COR-L47 (cell line): ENCODE data around the gene RAB21.
"Not testable (repeated sequence)": the region's sequence is repeated elsewhere in the genome, so short reads cannot be mapped to it uniquely, and the experiment has no call there.

ENCODE experiments used
- DNase-seq: peaks from one replicate; lab custom pipeline; 2025; lab: John Stamatoyannopoulos, UW

Gene RAB21

DNA sequence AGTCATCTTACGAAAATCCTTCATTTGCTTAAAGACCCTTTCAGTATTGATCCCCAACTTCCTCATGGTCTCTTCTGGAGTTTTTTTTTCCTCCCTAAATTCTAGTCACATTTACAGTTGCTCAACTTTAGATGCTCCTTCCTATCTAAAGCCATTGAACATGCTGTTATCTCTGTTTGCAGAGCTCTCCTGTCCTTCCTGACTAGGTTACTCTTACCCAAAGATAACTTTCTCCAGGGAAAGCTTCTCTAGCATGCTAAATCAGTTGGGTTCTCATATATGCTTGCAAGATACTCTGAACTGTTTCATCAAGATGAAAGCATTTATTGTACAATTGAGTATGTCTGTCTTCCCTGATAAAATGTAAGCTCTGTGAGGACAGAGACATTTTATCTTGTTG is 1.8 kb upstream of the RAB21 start:
- no peak for DNase-seq

- DNase-seq = peak; percentile 22
These were observed 656 bp downstream of the RAB21 start for GRCh38 chr12:71755146-71755892.

GRCh38 chr12:71756054-71756690 is 1.5 kb downstream of the RAB21 start:
- no peak for DNase-seq

- no peak for DNase-seq
These were observed 5.3 kb downstream of the RAB21 start for GRCh38 chr12:71759941-71760340.

- no peak for DNase-seq
These were observed 5.8 kb downstream of the RAB21 start for GRCh38 chr12:71760471-71760870.

GRCh38 chr12:71761354-71761753 is 6.7 kb downstream of the RAB21 start:
- DNase-seq = not testable (repeated sequence)

GRCh38 chr12:71763677-71764379 is 9.2 kb downstream of the RAB21 start:
- DNase-seq = no peak

- DNase-seq = no peak
These were observed 10.1 kb downstream of the RAB21 start for GRCh38 chr12:71764587-71765321.

DNA sequence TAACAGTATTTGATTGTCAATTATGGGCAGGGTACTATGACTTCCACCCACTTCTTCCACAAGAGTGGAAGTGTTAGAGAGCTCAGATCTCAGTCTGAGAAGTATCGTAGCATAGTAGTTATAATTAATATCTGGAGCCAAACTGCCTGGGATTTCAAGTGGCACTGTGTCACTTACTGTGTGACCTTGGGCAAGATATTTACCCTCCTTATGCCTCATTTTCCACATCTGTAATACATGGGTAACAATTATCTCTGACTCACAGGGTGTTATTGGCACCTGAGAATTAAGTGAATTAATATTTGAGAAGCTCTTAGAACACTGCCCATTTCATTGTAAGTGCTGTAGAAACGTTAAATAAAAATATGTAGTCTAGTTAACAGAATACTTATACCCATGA is 11.5 kb downstream of the RAB21 start:
- no peak for DNase-seq

GRCh38 chr12:71767183-71767582 is 12.5 kb downstream of the RAB21 start:
- DNase-seq = no peak

- DNase-seq = no peak
These were observed 14.2 kb downstream of the RAB21 start for GRCh38 chr12:71768900-71769299.

DNA sequence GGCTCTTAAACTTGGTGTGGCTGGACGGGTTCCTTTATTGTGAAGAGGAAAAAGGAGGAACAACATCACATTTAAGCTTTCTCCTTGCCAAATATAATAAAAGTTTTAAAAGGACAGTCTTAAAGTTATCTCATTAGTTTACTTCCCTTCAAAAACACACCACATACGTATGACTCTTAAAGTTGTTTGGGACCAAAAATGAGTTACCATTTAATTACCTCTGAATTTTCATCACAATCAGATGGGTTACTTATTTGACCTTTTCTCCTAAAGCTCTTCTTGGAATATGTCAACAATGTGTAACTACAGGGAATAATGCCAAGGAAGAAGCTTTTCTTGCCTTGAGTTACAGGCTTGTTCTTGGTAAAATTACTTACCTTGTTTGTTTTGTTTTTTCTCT is 16.4 kb downstream of the RAB21 start:
- no peak for DNase-seq

GRCh38 chr12:71772735-71773134 is 18.1 kb downstream of the RAB21 start:
- DNase-seq = no peak

GRCh38 chr12:71780237-71780822 is 25.7 kb downstream of the RAB21 start:
- peak; percentile 55 for DNase-seq

- DNase-seq = no peak
These were observed 27.4 kb downstream of the RAB21 start for GRCh38 chr12:71782017-71782416.

GRCh38 chr12:71786829-71787228 is 32.2 kb downstream of the RAB21 start:
- no peak for DNase-seq

- DNase-seq = no peak
These were observed 32.9 kb downstream of the RAB21 start for GRCh38 chr12:71787580-71787979.

GRCh38 chr12:71790331-71790730 is 35.7 kb downstream of the RAB21 start:
- DNase-seq = no peak

DNA sequence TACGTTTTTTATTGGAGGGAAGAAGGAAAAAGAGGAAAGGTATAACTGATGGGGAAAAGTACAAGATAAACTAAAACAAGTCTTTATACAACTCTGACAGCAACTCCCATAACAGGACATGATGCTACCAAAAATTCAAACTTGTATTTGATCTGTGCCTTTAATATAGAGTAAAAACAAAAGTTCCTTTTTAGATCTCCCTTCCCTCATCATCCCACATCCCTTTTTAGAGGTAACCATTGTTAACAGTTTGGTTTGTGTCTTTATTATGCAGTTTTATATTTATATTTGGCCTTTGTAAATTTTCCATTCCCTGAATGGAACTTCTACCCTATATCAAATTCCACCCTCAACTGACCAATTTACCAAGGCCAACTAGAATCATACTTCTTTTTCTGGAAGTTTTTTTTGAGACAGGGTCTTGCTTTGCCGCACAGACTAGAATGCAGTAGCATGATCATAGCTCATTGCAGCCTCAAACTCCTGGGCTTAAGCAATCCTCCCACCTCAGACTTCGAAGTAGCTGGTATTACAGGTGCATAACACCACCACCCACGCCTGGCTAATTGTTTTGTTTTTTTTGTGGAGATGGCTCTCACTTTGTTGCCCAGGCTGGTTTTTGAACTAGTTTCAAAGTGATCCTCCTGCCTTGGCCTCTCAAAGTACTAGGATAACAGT is 36.9 kb downstream of the RAB21 start:
- DNase-seq = no peak

- DNase-seq = no peak
These were observed 37.9 kb downstream of the RAB21 start for GRCh38 chr12:71792599-71792998.

GRCh38 chr12:71795901-71796300 is 41.2 kb downstream of the RAB21 start:
- no peak for DNase-seq

GRCh38 chr12:71797531-71797930 is 42.9 kb downstream of the RAB21 start:
- DNase-seq = no peak
